ENCODE measurements around the gene ATP2B2.

ATP2B2 gene

GRCh38 chr3:10529809-10530208 lies 24.4 kb upstream of the ATP2B2 start:
- DNase-seq, result no peak

- no peak for DNase-seq
Measured at GRCh38 chr3:10528046-10528445, 22.7 kb upstream of the ATP2B2 start.

- no peak for DNase-seq
Measured at GRCh38 chr3:10527295-10528001, 22.1 kb upstream of the ATP2B2 start.

- DNase-seq, result no peak
Measured at GRCh38 chr3:10526366-10526765, 21.0 kb upstream of the ATP2B2 start.

GRCh38 chr3:10524799-10525301 lies 19.5 kb upstream of the ATP2B2 start:
- DNase-seq, result no peak

GRCh38 chr3:10524270-10524669 lies 18.9 kb upstream of the ATP2B2 start:
- DNase-seq, result no peak

GRCh38 chr3:10523561-10523960 lies 18.2 kb upstream of the ATP2B2 start:
- no peak for DNase-seq

- DNase-seq, result no peak
Measured at GRCh38 chr3:10522646-10523303, 17.4 kb upstream of the ATP2B2 start.

- no peak for DNase-seq
Measured at GRCh38 chr3:10521772-10522441, 16.5 kb upstream of the ATP2B2 start.

GRCh38 chr3:10520072-10520471 lies 14.7 kb upstream of the ATP2B2 start:
- DNase-seq, result no peak

GRCh38 chr3:10519236-10519635 lies 13.8 kb upstream of the ATP2B2 start:
- no peak for DNase-seq

GRCh38 chr3:10518506-10519150 lies 13.2 kb upstream of the ATP2B2 start:
- DNase-seq, result no peak

- no peak for DNase-seq
Measured at GRCh38 chr3:10517627-10518026, 12.2 kb upstream of the ATP2B2 start.

GRCh38 chr3:10516544-10517452 lies 11.4 kb upstream of the ATP2B2 start:
- no peak for DNase-seq

- no peak for DNase-seq
Measured at GRCh38 chr3:10515884-10516495, 10.6 kb upstream of the ATP2B2 start.

- DNase-seq, result no peak
Measured at GRCh38 chr3:10515396-10515795, 10.0 kb upstream of the ATP2B2 start.

GRCh38 chr3:10514407-10515069 lies 9.2 kb upstream of the ATP2B2 start:
- DNase-seq, result no peak

- no peak for DNase-seq
Measured at GRCh38 chr3:10513306-10513705, 7.9 kb upstream of the ATP2B2 start.

- no peak for DNase-seq
Measured at GRCh38 chr3:10512687-10513086, 7.3 kb upstream of the ATP2B2 start.

GRCh38 chr3:10511809-10512494 lies 6.6 kb upstream of the ATP2B2 start:
- DNase-seq, result no peak

Data from GOT3 (cell line).